NCI-H2029 treated with DMSO at 0.1 percent for 48 hours (cell line): ENCODE results near the gene THRB.

Experiments used
- DNase-seq: peaks from one replicate; lab custom pipeline; 2025; lab: John Stamatoyannopoulos, UW

The THRB gene

DNA sequence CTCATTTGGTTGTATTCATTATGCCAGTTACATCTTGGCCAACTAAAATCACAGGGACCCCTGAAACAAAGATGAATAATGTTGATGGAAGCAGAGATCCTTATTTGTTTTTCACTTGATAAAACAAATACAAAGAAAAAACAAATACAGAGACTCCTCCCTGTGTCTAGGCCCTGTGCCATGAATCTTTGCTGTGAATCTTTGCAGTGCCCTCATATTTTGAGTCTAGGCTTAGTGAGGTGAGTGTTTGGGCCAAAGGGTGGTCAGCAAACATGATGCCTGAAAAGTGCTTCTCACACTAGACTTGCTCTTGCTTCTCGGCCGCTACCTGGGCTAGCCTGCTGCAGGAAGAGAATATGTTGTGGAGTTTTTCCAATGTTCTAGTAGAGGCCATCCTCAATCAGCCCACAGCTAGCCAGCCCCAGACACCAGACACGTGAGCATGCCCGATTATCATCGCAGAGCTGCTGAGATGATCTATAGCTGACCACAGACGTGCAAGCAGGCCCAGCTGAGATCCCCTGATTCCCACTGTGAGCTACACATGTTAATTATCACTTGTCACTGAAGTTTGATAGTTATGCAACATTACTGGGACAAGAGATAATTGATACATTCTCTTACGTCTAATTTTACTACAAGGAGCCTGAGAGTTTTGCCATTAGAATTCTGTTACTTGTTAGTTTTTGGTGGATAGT lies 191.4 kb downstream of the THRB start:
- DNase-seq = no peak

DNA sequence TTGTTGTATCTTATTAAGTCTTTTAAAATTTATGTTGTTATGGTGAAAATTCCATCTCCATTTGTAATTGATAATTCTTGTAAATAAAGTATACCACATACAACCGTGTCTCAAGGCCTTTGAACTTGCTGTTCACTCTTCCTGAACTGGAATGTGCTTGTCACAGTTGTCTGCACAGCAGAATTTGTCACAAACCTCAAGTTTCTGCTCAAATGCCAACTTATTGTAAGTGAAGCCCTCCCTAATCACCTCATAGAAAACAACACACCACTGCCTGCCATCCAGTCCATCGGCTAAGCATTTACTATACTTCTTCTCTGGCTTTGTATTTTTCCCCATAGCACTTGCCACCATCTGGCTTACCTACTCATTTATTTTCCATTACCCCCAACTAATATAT lies 192.3 kb downstream of the THRB start:
- no peak for DNase-seq

DNA sequence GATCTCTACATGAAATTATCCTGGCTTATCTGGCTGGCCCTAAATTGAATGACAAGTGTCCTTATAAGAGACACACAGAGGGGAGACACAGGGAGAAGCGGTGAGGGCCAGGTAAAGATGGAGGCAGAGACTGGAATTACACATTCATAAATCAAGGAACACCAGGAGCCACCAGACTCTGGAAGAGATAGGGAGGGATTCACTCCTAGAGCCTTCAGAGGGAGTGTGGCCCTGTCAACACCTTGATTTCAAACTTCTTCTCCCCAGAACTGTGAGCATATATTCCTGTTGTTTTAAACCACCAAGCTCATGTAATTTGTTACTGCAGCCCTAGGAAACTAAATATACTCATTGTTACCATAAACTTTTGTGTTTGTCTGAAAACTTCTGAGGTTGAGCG lies 193.7 kb downstream of the THRB start:
- no peak for DNase-seq

DNA sequence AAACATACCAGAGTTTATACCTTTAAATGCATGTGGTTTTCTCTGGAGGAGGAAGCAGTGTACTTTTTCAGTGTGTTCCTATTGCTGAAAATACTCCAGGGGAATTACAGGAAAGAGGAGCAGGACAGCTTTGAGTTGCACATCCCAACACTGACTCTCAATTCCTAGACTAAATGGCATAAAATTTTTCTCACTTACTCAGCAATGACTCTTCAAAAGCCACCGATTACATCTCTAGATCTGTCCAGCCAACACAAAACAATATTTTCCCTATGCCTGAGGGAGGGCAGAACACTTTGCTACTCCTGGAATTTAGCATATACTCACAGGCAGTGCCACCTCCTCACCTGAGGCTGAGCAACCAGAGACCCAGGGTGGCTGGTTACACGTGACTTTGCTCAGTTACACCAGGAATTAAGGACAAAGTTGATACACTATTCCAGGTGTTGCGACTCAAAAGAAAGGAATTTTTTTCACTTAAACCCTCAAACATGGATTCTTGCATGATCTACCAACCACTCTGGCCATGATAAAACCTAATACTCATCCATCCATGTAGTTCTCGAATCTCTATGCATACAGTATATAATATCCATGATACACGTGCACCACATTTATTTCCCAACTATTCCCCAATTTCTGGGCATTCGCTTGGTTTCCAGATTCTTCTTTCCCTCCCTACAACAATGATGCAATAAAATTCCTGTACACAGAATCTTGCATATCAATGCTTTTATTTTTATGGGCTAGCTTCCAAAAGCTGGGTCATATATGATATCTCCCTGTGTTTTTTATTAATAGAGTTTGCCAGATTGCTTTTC lies 194.6 kb downstream of the THRB start:
- no peak for DNase-seq

DNA sequence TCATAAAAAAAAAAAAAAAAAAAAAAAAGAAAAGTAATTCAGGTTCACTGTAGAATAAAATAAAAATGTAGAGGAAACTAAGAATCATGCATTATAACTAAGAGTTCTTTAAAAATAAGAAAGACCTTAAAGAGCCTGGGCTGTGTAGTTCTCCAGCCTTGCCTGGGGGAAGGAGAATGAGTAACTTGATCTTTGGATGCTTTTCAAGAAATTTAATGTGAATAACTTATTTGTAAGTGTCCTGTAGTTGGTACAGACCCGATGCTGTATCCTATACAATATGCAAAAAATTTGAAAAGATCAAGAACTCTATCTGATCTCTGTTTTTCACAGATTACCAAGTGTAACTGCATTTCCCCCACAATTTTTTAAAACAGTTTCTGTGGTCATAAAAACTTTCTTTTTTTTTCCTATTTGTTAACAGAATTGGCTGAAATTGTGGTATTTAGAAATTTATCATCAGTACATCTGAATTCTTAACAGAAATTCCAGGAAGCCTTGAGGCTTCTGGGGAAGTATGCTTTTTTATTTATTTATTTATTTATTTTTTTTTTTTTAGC lies 195.3 kb downstream of the THRB start:
- no peak for DNase-seq

DNA sequence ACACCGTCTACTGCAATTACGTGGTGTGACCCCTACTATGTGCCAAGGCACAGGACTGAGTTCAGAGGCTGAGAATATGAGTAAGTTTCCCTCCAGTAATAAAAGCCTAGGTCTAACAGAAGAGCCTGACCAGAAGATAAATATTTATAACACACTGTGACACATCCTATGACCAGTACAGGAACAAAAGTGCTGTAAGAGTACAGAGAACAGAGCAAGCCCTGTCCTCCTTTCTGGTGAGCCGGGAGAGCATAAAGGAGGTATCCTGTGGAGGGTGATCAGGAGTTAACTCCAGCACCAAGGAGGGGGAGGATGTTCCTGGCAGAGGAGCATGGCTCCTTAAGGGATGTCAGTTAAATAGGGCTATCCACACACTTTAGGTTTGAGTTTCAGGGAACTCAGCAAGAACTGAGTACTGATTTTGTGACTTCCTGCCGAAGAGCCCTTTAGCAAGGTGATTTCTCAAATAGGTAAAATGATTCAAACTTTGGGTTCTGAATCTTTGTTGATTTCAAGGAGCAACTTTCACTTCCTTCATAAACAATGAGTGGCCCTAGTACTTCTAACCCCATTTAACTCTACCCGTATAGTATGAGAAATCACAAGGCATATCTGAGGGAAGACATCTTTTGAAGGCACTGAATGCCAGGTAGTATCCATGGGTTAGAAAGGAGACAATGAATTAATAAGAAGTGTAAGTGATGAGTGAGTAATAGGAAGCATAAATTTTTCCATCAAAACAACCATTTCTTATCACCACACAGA lies 198.0 kb downstream of the THRB start:
- DNase-seq = no peak

DNA sequence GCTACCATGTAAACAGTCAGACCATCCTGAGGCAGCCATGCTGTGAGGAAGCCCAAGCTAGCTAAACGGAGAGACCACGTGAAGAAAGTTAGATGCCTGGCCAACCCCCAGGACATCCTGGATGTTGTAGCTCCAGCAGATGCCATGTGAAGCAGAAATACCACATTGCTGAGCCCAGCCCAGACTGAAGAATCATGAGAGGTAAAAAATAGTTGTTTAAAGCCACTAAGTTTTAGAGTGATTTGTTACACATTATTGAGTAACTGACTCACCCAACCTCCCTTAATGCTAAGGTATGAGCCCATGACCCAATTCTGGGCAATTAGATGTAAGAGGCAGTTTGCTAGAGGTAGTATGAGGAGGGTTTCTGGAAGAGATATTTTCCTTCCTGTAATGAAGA lies 200.5 kb downstream of the THRB start:
- no peak for DNase-seq

DNA sequence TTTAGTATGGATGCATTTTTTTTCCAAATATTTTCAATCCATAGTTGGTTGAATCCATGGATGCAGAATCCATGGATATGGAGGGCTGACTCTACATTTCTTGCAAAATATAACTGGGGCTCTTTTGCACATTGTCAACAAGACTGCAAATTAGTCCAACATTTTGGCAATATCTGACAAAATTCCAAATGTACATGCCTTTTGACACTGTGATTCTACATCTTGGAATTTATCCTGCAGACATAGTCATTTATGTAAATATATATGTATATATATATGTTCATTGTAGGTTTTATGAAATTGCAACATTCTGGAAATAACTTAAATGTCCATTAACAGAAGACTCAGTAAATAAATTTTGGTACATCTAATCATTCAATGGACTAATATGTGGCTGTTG lies 203.0 kb downstream of the THRB start:
- no peak for DNase-seq

DNA sequence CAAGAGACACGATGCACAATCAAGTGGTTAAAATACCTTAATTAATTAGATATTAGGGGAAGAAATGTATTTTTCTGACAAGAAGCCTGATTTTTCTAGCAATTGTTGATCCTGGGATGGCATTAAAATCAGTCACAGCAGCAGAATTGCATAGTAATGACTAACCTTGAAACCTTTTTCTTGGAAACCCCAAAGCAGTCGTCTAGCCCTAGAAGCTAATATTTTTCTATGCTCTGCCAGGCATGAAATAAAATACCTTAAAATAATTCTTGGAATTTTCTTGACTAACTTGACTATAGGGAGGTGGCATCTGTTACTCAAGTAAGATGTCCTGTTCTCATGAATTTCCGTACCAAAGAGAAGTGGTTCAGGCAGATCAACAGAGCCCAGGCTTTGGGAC lies 204.1 kb downstream of the THRB start:
- DNase-seq = no peak

DNA sequence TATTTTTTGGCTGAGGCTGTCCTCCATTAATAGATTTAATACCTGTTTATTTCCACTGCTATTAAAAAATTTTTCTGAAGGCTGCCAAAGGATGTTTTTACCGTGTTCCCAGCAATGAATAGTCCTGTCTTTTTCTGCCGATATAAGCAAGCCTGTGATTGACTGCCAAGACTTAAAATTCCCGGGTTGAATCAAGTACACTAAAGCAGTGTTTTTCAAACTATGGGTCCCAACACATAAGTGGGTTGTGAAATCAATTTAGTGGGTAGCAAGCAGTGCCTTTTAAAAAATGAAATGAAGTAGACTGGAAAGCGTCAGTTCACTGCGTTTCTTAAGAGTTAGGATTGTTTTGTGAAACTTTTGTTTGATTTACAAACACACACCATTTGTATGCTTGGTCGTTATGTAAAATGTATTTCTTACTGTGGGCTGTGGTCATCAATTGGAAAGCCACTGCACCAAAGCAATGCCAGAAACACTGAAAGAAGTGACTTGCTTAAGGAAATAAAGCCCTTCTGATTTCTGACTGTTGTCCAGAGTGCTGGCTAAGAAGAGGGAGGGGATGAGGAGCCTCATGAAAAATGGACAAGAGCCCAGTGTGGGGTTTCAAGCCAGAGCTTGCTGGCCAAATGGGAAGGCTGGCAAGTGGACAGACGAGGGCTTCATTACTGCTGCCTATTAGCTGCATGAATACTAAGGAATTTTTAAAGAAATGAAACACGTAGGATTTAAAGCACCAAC lies 206.0 kb downstream of the THRB start:
- no peak for DNase-seq

DNA sequence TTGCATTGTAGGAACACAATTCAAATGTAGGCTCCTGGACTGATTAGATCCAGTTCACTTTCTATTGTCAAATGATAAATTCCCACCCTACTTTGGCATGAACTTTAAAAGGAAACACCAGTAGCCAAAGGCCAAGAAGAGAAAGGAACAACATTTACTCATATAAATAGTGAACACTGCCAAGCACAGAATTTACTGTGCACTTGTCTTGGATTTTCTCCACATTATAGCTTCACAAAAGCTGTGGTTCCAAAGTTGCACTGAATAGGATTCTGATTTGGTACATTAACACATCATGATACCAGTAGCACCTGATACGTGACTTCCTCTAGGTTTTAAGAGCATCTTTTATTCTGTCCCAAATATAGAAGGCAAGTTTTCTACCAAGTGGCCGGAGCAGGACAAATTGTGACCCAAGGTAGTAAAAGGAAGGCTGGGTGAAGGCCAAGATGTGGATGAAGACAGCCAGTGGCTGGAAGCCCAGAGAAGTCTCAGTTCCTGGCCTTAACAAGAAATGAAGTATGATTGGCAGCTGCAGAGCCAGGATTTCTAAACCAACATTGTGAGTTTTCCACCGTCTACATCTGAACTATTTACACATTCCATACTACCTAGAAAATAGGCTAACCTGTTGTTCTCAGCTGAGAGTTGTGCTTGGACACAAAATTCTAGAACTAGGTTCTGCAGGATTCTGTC lies 206.7 kb downstream of the THRB start:
- DNase-seq = no peak

DNA sequence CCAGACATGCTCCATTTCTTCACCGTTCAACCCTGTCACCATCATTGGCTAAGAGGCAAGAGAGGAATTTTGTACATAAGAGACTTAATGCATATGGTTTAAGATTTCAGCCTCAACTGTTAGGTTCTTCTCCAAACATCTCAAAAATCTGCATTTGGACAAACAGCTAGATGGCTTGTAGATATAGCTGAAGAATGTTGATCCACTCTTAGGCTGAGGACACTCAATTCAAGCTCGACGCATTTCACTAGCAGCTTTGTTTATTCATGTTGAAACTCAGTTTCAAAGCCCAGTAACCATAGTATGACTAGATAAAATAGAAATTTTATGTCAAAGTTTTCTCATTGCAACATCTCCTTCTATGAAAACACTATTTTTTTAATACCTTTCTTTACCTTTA lies 208.2 kb downstream of the THRB start:
- no peak for DNase-seq

DNA sequence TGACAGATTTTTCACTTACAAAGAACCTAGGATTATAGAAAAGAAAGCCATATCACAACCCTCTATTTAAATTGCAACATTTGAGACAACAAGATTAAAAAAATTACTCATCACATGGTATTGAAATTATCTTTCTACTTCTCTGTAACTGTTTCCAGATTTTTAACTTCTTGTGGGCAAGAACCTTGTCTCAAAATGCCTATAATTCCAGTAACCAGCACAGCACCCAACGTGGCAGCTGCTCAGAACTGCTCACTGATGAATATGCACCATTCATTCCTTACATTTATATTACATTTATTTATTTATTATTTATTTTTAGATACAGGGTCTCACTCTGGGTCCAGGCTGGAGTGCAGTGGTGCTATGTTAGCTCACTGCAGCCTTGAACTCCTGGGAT lies 216.1 kb downstream of the THRB start:
- DNase-seq = no peak

DNA sequence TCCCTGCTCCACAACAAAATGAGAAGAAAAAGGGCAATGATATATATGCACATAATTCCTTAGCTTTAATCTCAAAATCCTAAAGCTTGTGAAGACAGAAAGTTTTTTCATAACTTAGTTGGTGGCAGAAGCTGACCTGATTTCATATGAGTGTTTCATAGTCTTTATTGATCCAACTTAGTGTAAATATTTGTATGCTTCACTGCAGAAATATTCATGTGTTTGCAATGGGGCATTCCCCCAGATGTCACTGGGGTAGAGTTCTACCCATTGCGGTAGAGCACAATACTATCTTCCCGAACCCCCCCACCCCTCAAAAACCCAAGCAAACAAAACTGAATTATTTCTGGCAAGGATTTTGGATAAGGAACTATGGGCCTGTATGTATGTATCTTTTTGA lies 221.2 kb downstream of the THRB start:
- DNase-seq = no peak

DNA sequence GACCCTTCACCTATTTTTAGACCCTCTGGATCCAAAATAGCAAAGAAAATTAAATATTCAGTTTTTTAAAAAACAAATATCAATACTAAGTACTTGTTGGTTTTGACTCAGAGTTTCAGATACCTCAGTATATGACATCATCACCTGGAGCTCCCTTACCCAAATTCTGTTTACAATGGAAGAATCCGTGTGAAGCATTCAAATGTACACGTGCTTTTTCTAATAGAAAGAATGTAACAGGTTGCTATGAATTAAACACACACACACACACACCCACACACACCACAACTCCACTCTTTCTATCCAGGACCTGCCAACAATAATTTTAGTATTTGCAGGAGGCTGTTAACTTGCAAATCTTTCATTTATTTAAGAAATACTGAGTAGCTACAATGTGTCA lies 221.8 kb downstream of the THRB start:
- DNase-seq = no peak

DNA sequence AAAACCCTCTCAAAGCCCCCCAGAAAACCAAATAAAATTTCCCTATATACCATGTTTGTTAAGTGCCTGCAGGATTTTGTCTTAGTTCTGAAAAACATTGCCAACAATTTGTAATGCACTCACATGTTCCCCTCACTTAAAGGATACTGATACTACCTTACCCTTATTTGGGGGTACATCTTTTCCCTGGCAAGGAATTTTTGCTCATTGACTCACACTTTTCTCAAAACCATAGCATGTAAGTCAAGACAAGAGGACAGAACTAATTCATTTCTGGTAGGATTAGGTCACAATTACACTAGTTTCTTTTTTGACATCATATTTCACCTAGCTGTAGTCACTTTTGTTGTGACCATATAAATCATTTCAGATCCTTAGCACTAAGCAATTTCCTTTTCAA lies 222.2 kb downstream of the THRB start:
- no peak for DNase-seq

DNA sequence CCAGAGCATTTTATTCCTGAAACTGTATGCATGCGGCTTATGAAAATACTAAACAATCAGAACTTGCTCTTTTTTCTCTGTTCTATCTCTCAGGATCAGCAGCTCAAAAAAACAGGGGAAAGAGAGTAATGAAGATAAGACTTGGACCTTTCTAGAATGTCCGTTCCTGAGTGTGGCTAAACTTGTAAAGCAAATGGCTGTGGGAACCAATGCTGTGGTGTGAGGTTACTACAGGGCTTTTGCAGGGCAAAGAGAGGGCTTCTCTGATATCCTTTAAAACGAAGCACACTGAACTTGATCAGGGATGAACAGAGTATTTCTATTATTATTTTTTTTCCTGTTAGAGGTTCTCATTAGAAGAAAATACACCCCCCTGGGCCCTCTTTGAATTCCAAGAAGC lies 223.4 kb downstream of the THRB start:
- no peak for DNase-seq

DNA sequence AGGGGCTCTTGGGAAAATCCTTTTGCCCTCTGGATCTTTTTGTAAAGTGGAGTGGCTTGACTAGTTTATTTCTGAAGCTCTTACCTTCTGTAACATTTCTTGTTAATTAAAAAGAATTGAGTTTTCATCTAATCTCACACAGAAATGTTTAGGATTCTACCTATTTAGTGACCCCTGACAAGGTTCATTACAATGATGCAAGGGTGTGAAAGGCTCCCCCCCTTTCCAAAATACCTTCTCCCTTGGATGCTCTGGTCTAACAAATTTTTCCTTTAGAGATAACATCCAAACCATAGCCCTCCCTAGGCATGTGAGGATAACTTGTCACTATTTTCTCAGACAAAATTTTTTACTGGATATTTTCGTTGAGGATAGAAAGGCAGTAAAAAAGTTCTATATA lies 223.9 kb downstream of the THRB start:
- no peak for DNase-seq

DNA sequence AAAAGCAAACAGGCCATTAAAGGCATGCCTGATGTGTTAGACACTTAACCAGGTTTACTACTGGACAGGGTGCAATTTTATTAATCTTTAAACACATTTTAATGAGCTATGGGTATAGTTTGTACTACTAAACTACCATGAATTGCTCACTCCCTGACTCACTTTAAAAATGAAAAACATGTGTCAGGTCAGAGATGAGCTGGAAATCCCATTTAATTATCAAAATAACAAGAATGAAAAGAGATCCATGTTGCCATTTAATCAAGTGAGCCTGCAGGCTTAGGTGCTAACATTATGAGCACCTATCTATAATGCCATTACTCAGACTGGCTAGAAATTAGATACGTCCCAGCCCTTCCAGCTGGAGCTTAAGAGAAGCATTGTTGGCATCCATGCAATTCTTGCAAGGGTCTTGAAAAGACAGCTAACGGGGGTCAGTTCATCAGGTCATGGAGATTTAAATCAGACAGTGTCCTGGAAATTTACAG lies 224.4 kb downstream of the THRB start:
- no peak for DNase-seq

DNA sequence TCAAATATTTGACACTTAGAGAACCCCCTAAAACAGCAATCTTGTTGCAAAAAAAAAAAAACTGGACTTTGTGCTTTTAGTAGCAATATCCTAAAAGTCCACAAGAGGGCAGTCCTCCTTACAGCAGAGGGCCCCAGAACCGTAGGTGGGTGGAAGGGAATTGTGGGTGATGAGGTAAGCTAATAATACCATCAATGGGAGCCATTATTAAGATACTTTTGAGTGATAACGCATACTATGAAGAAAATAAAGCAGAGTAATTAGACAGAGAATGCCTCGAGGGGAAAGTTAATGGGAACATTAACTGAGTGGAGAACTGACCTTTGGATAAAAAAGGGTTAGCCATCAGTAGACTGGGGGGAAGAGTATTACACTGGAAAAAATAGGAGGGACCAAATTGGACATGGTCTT lies 229.9 kb downstream of the THRB start:
- DNase-seq = peak; percentile 12

DNA sequence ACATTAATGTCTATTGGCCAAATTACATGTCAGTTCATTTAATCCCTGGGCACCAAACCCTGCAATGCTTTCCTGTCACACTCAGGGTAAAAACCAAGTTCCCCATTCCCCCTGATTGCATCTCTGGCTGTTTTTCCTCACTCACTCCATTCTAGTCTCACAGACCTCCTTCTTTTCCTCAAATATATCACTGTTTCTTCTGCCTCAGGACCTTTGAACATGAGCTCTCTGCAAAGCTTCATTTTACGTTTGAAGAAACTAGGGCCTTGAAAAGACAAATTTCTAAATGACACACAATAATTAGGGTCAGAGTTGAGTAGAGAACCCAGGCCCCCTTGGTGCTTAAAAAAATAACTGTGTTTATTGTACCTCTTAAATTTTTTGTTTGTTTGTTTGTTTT lies 230.6 kb downstream of the THRB start:
- no peak for DNase-seq
